ENCODE measurements around the gene VAMP2. TPM values are rescaled to one million over a fixed set of nuclear protein-coding genes. Genes with fewer than 3 reads are reported as not detected.
A peak's percentile ranks its signal among the peaks of the same experiment; 100 is the strongest.

VAMP2 gene
- 10 to 100 TPM; 26.7 to 27.8 TPM for total RNA-seq

- ATAC-seq (peak; percentile 47), DNase-seq (peak; percentile 92)
- no peaks in the 10 kb centered on the region for H3K9me3 Mint-ChIP-seq (ENCODE audit: low read depth)
- intact Hi-C loops (cut with DNase I, micrococcal nuclease), result loop anchor here in 1 of 2 experiments (1.0 kb wide), 1 partner anchor 42 kb away; no protein-coding TSS in a partner anchor
- no peaks in the 10 kb centered on the region for H3K27me3 Mint-ChIP-seq
- H3K27ac Mint-ChIP-seq, result peak within 1 kb of the TSS; percentile 96
- ChIA-PET POLR2A (interaction anchor here (2.5 to 2.7 kb wide), 2 partner anchors 10 to 11 kb away, joined by 23 to 99 read pairs; no protein-coding TSS in a partner anchor), CTCF (interaction anchor here (1.8 to 1.9 kb wide), 2 partner anchors 11 to 38 kb away, joined by 4 read pairs; partner anchors contain the start of gene HES7)
- H3K36me3 Mint-ChIP-seq (ENCODE audit: low read depth), result peaks cover 33% of the 10 kb centered on the region
- H3K4me1 Mint-ChIP-seq, result peaks cover 57% of the 10 kb centered on the region
- H3K4me3 Mint-ChIP-seq, result peak within 1 kb of the TSS; percentile 85
Measured at GRCh38 chr17:8162233-8162996, at the start of gene VAMP2. Gene VAMP2 (minus strand): TSS chr17:8162948. CDS start chr17:8162879, 69 bp downstream.

GRCh38 chr17:8210761-8211458 is 48.2 kb upstream of the VAMP2 start:
- no peaks in the 10 kb centered on the region for H3K27me3 Mint-ChIP-seq
- no peaks in the 10 kb centered on the region for H3K9me3 Mint-ChIP-seq (ENCODE audit: low read depth)
- intact Hi-C loops (cut with DNase I, micrococcal nuclease), result loop anchor here (1.0 kb wide), 4 partner anchors 9 to 24 kb away; partner anchors contain the start of gene BORCS6 (in 1 of the 2)
- ATAC-seq (peak; percentile 42), DNase-seq (no peak)
- peaks cover 20% of the 10 kb centered on the region for H3K4me1 Mint-ChIP-seq
- peaks cover 39% of the 10 kb centered on the region for H3K36me3 Mint-ChIP-seq (ENCODE audit: low read depth)
- CTCF ChIA-PET, result interaction anchor here (0.8 to 5.5 kb wide), 10 partner anchors 11 to 92 kb away, joined by 3 to 28 read pairs (median 6); no protein-coding TSS in a partner anchor
- POLR2A ChIA-PET, result interaction anchor here (0.6 to 3.2 kb wide), 17 partner anchors 10 to 137 kb away, joined by 3 to 26 read pairs (median 5); partner anchors contain the start of gene CTC1
- peak overlapping the region; percentile 99 for H3K4me3 Mint-ChIP-seq
- H3K27ac Mint-ChIP-seq, result peak overlapping the region; percentile 97

- ATAC-seq (peak; percentile 98), DNase-seq (peak; percentile 96)
- Mint-ChIP-seq H3K27ac (peak within 1 kb of the TSS; percentile 97), H3K9me3 (ENCODE audit: low read depth) (no peaks in the 10 kb centered on the region), H3K4me3 (peak within 1 kb of the TSS; percentile 99), H3K27me3 (no peaks in the 10 kb centered on the region), H3K4me1 (peaks cover 20% of the 10 kb centered on the region), H3K36me3 (ENCODE audit: low read depth) (peaks cover 45% of the 10 kb centered on the region)
- intact Hi-C loops (cut with DNase I, micrococcal nuclease), result loop anchor here (1.0 kb wide), 4 partner anchors 10 to 23 kb away; partner anchors contain the start of gene BORCS6 (in 1 of the 2)
- CTCF ChIA-PET, result interaction anchor here (0.8 to 5.5 kb wide), 11 partner anchors 9 to 91 kb away, joined by 3 to 28 read pairs (median 5); no protein-coding TSS in a partner anchor
- POLR2A ChIA-PET, result interaction anchor here (0.5 to 3.2 kb wide), 21 partner anchors 8 to 136 kb away, joined by 3 to 26 read pairs (median 4); partner anchors contain the start of genes BORCS6 and CTC1
Measured at GRCh38 chr17:8209907-8210760, 47.4 kb upstream of the VAMP2 start, which contains the start of gene AURKB. Gene AURKB (minus strand): TSS chr17:8210575. CDS start chr17:8210224, 351 bp downstream.

GRCh38 chr17:8206536-8206935 is 43.8 kb upstream of the VAMP2 start:
- H3K9me3 Mint-ChIP-seq (ENCODE audit: low read depth), result no peaks in the 10 kb centered on the region
- H3K4me1 Mint-ChIP-seq, result peaks cover 21% of the 10 kb centered on the region
- intact Hi-C loops (cut with DNase I, micrococcal nuclease), result no loop called here
- ChIA-PET CTCF (interaction anchor here (0.8 to 1.7 kb wide), 2 partner anchors 15 to 16 kb away, joined by 4 to 5 read pairs; partner anchors contain the start of gene BORCS6), POLR2A (interaction anchor here (0.9 to 1.4 kb wide), 4 partner anchors 13 to 68 kb away, joined by 3 to 4 read pairs (median 4); partner anchors contain the start of gene BORCS6)
- ATAC-seq, result no peak
- H3K27me3 Mint-ChIP-seq, result no peaks in the 10 kb centered on the region
- no peak overlapping the region for H3K27ac Mint-ChIP-seq
- H3K36me3 Mint-ChIP-seq (ENCODE audit: low read depth), result peaks cover 65% of the 10 kb centered on the region
- H3K4me3 Mint-ChIP-seq, result no peak overlapping the region
- no peak for DNase-seq

DNA sequence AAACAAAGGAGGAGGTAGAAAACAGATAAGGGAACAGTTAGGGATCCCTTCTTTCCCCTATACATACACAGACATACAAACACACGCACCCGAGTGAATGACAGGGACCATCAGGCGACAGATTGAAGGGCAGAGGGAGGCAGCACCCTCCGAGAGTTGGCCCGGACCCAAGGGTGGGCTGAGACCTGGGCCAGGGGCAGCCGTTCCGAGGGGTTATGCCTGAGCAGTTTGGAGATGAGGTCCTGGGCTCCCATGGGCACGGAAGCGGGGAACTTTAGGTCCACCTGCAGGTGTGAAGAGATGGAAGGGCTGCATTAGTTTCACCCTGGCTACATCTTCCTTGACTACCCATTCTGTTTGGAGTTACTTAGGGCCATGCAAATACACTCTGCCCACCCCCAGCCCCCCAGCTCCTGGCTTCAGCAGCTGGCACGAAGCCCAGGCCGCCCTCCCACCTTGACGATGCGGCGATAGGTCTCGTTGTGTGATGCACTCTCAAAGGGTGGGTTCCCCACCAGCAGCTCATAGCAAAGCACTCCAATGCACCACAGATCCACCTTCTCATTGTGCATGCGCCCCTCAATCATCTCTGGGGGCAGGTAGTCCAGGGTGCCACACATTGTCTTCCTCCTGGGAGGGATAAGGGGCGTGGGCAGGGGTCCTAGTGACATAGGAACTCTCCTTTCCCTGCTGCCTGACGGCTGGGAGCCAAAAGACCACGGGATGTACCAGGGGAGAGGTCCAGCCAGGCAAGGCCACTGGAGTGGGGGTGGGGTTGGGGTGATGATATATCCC is 42.2 kb upstream of the VAMP2 start:
- no peaks in the 10 kb centered on the region for H3K27me3 Mint-ChIP-seq
- peaks cover 70% of the 10 kb centered on the region for H3K36me3 Mint-ChIP-seq (ENCODE audit: low read depth)
- POLR2A ChIA-PET, result interaction anchor here (0.6 kb wide), 2 partner anchors 9 to 17 kb away, joined by 3 to 4 read pairs; no protein-coding TSS in a partner anchor
- CTCF ChIA-PET, result interaction anchor here (0.5 to 1.2 kb wide), 4 partner anchors 12 to 958 kb away, joined by 3 to 4 read pairs (median 3); no protein-coding TSS in a partner anchor
- no peak overlapping the region for H3K4me3 Mint-ChIP-seq
- H3K27ac Mint-ChIP-seq, result no peak overlapping the region
- peaks cover 15% of the 10 kb centered on the region for H3K4me1 Mint-ChIP-seq
- intact Hi-C loops (cut with DNase I, micrococcal nuclease), result no loop called here
- DNase-seq, result no peak
- ATAC-seq, result no peak
- no peaks in the 10 kb centered on the region for H3K9me3 Mint-ChIP-seq (ENCODE audit: low read depth)

- no peaks in the 10 kb centered on the region for H3K9me3 Mint-ChIP-seq (ENCODE audit: low read depth)
- ATAC-seq, result peak; percentile 50
- H3K27ac Mint-ChIP-seq, result no peak overlapping the region
- H3K4me3 Mint-ChIP-seq, result no peak overlapping the region
- H3K4me1 Mint-ChIP-seq, result peaks cover 17% of the 10 kb centered on the region
- H3K27me3 Mint-ChIP-seq, result no peaks in the 10 kb centered on the region
- intact Hi-C loops (cut with DNase I, micrococcal nuclease), result loop anchor here (1.0 kb wide), 1 partner anchor 8 kb away; no protein-coding TSS in a partner anchor
- no peaks in the 10 kb centered on the region for H3K36me3 Mint-ChIP-seq (ENCODE audit: low read depth)
- DNase-seq, result peak; percentile 79
- CTCF ChIA-PET, result interaction anchor here (0.7 to 1.8 kb wide), 8 partner anchors 12 to 32 kb away, joined by 4 to 10 read pairs (median 5); partner anchors contain the start of genes AURKB and TMEM107
- POLR2A ChIA-PET, result interaction anchor here (0.6 to 4.7 kb wide), 6 partner anchors 18 to 65 kb away, joined by 3 to 78 read pairs (median 6); partner anchors contain the start of gene AURKB
Measured at GRCh38 chr17:8192070-8192815, 29.5 kb upstream of the VAMP2 start.

- peaks cover 10% of the 10 kb centered on the region for H3K4me1 Mint-ChIP-seq
- POLR2A ChIA-PET, result interaction anchor here (0.6 to 4.7 kb wide), 17 partner anchors 8 to 333 kb away, joined by 3 to 78 read pairs (median 4); partner anchors contain the start of genes CTC1, CYB5D1, NAA38 and PFAS
- no peak for DNase-seq
Measured at GRCh38 chr17:8190506-8190905, 27.8 kb upstream of the VAMP2 start.

GRCh38 chr17:8189711-8190477 is 27.1 kb upstream of the VAMP2 start, which contains the start of gene BORCS6:
Gene BORCS6 (minus strand): TSS chr17:8190180. CDS start chr17:8190140, 40 bp downstream.
- DNase-seq (peak; percentile 98), ATAC-seq (peak; percentile 67)
- POLR2A ChIA-PET, result interaction anchor here (0.6 to 4.7 kb wide), 18 partner anchors 8 to 332 kb away, joined by 3 to 78 read pairs (median 4); partner anchors contain the start of genes CTC1, CYB5D1, NAA38 and PFAS
- Mint-ChIP-seq H3K27me3 (no peaks in the 10 kb centered on the region), H3K4me3 (no peak within 1 kb of the TSS), H3K9me3 (ENCODE audit: low read depth) (no peaks in the 10 kb centered on the region), H3K4me1 (peaks cover 10% of the 10 kb centered on the region), H3K36me3 (ENCODE audit: low read depth) (no peaks in the 10 kb centered on the region), H3K27ac (peak within 1 kb of the TSS; percentile 86)
- CTCF ChIA-PET, result interaction anchor here (0.6 to 6.0 kb wide), 11 partner anchors 12 to 111 kb away, joined by 3 to 59 read pairs (median 4); partner anchors contain the start of genes ALOXE3, AURKB and CTC1
- intact Hi-C loops (cut with DNase I, micrococcal nuclease), result loop anchor here (1.0 kb wide), 2 partner anchors 20 to 245 kb away; partner anchors contain the start of genes AURKB (in 1 of the 2) and NDEL1 (in 1 of the 2)

More at GRCh38 chr17:8190506-8190905, 27.8 kb upstream of the VAMP2 start:
- Mint-ChIP-seq H3K4me3 (no peak overlapping the region), H3K36me3 (ENCODE audit: low read depth) (no peaks in the 10 kb centered on the region), H3K27ac (peak overlapping the region; percentile 86), H3K9me3 (ENCODE audit: low read depth) (no peaks in the 10 kb centered on the region), H3K27me3 (no peaks in the 10 kb centered on the region)
- intact Hi-C loops (cut with DNase I, micrococcal nuclease), result loop anchor here (1.0 kb wide), 2 partner anchors 20 to 245 kb away; partner anchors contain the start of genes AURKB (in 1 of the 2) and NDEL1 (in 1 of the 2)
- no peak for ATAC-seq
- CTCF ChIA-PET, result interaction anchor here (0.6 to 6.0 kb wide), 9 partner anchors 13 to 111 kb away, joined by 3 to 59 read pairs (median 4); partner anchors contain the start of genes ALOXE3, AURKB and CTC1

All from activated CD4-positive, alpha-beta T cell treated with anti-CD3 and anti-CD28 coated beads for 36 hours (primary cell).